CD4-positive, alpha-beta T cell treated with Interleukin-10 for 1 hour (primary cell): Measurements from ENCODE around the gene CXCL3.
"Not testable (repeated sequence)": the region's sequence is repeated elsewhere in the genome, so short reads cannot be mapped to it uniquely, and the experiment has no call there.

Experiments
- DNase-seq: peaks from one replicate; pipeline ENCODE4 v3.0.0-alpha.2; 2020

CXCL3 gene

GRCh38 chr4:74038425-74039314 lies at the start of gene CXCL3:
Gene CXCL3 (minus strand): TSS chr4:74038689. CDS start chr4:74038611, 78 bp downstream.
- DNase-seq: no peak

DNA sequence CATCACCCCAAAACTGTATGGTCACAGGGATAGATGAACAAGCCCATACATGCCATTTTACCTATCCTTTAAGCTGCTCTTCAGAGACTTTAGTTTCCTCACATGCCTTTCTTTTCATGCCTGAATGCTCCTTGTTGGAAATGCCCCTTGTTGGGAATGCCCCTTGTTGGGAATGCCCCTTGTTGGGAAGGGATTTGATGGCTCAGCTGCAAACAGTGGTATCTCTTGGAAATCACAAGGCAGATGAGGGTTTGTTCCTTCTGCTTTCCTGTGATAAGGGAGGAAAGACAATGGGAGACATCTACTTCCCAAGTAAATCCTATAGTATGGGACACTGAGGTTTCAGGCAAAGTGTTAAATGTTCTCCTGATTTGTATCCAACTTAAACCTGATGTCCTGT lies 49.0 kb upstream of the CXCL3 start:
- no peak for DNase-seq

DNA sequence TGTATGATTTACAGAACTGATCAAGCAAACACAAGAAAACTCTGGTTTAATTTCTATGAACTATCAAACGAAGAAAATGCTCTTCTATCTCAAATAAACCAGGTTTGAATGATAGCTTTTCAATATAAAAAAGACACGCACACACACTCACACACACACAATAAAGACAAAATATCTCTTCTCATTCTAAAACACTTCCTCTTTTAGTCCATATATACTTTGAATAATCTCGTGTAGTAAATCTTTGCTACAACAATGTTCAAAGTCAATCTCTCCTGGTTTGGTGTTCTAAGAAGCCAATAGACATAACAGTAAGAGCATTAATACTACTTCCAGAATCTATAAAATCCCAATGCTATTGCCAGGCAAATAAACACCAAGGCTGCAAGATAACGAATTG lies 47.2 kb upstream of the CXCL3 start:
- no peak for DNase-seq

GRCh38 chr4:74084984-74085383 lies 46.5 kb upstream of the CXCL3 start:
- no peak for DNase-seq

DNA sequence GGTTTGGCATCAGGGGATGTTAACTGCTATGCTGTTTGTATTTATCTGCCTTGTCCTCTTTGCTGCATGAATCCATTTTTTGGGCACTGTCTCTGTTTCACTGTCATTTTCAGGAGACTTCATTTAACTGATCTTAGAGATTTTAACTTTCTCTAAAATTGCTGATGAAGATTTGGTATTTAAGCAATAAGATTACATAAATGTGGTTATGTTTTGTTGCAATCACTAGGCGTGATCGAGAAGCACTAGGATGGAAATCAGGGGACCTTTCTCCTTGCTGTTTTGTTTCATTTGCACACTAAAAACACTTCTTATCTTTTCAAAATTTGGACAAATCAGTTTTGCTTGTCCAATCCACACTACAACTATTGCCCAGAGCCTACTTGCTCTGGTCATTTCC lies 45.1 kb upstream of the CXCL3 start:
- DNase-seq: no peak

DNA sequence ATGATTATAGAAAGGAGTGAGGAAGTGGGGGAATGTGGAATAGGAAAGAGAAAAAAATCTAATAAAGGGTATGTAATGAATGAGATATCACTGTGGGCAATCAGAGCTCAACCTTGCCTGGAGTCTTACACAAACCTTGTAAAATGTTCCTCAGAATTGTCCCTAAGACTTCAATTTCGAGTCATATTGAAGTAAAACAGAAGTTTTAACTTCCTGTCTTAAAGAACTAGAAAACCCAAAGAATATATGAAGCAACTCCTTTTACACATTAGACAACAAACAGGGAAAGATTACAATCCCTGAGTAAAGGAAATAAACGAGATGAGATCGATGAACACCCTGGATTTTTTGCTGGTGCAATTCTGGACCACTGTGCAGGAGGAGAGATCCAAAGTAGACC lies 42.5 kb upstream of the CXCL3 start:
- DNase-seq: no peak

- DNase-seq: not testable (repeated sequence)
Measured at GRCh38 chr4:74080351-74080750, 41.9 kb upstream of the CXCL3 start.

DNA sequence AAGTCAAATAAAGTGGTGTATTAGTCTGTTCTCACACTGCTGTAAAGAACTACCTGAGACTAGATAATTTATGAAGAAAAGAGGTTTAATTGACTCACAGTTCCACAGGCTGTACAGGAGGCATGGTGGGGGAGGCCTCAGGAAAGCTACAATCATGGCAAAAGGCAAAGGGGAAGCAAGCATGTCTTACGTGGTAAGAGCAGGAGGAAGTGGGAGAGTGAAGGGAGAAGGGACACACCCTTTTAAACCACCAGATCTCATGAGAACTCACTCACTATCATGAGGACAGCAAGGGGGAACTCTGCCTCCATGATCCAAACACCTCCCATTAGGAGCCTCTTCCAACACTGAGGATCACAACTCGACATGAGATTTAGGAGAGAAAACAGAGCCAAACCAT lies 40.5 kb upstream of the CXCL3 start:
- DNase-seq: not testable (repeated sequence)

DNA sequence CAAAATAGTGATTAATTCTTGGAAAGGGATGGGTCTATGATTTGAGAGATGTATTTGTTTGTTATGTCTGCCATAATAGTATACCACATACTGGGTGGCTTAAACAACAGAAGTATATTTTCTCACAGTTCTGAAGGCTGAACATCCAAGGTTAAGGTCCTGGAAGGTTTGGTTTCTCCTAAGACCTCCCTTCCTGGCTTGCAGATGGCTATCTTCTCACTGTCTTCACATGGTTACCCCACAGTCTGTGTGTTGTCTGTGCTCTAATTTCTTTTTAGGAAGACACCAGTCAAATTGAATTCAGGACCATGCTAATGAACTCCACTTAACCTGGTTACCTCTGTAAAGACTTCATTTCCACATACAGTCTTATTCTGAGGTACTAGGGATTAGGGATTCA lies 34.9 kb upstream of the CXCL3 start:
- DNase-seq: no peak

DNA sequence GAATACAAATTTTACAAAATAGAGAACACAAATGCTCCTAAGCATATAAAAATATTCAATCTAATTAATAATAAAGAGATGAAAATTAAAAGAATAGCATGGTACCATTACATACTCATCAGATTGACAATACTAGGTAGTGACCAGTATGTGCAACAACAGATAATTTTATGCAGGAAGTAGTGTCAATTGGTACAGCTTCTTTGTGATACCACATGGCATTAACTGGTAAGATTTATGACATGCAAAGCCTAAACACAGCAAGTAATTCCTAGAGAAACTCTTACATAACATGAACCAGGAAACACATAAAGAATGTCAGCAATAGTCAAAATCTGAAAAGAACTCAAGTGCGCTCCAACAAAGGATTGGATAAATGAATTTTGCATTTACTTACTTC lies 34.2 kb upstream of the CXCL3 start:
- DNase-seq: no peak

GRCh38 chr4:74067586-74067985 lies 29.1 kb upstream of the CXCL3 start:
- no peak for DNase-seq

GRCh38 chr4:74066232-74066631 lies 27.7 kb upstream of the CXCL3 start:
- no peak for DNase-seq

DNA sequence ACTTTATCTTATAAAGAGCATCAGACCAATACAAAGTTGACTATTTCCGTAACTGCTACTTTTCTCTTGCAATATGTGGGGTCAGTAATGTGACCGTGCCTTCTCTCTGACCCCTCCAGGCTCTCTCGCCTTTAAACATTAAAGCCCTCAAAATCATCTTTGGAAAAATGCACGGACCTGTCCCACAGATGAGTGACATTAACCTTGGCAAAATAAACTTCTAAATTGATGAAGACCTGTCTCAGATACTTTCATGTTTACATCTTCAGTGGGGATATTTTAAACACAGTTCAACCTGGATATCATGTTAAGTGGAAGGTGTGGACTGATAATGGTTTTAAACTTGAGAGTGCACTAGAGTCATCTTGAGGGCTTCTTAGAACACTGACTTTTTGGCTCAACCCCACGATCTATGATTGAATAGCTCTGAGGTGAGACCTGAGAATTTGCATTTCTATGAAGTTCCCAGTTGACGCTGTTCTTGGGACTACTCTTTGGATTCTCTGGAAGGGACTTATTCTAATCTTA lies 26.7 kb upstream of the CXCL3 start:
- no peak for DNase-seq

GRCh38 chr4:74063859-74064258 lies 25.4 kb upstream of the CXCL3 start:
- no peak for DNase-seq

DNA sequence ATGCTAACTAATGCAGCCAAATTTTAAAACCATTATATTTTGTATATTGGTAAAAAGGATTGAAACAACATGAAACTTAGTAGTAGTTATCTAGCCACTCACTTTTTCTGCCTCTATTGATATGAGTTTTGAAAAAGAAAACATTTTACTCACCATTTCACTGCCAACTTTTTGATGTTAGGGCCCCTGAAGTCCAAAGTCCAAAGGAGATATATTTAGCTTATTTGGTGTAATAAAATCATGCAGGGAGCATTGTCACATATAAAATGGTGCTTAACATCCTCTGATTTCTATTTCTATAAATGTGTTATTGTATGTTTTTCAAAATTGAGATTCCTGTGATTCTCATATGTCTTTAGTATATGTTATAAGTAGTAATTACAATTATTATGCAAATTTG lies 24.5 kb upstream of the CXCL3 start:
- DNase-seq: no peak

GRCh38 chr4:74061430-74061829 lies 22.9 kb upstream of the CXCL3 start:
- no peak for DNase-seq

GRCh38 chr4:74059161-74059829 lies 20.8 kb upstream of the CXCL3 start:
- DNase-seq: no peak

GRCh38 chr4:74058048-74058651 lies 19.7 kb upstream of the CXCL3 start:
- DNase-seq: no peak

DNA sequence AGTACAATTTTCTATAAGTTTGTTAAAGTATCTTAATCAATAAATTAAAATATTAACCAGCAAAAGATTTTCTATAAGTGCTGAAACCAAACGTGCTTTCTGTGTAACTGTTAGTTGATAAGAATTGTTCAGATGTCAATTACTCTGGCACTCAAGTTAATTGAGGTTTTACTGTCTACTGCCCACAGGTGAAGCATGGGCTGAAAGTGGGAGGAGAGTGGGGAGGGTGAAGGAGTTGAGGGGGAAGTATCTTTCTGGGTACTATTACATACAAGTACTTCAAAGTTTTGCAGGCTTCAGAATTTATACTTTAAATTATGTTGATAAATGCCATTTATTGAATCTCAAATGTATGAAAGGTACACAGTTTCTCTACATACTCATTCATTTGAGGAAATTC lies 19.1 kb upstream of the CXCL3 start:
- no peak for DNase-seq

DNA sequence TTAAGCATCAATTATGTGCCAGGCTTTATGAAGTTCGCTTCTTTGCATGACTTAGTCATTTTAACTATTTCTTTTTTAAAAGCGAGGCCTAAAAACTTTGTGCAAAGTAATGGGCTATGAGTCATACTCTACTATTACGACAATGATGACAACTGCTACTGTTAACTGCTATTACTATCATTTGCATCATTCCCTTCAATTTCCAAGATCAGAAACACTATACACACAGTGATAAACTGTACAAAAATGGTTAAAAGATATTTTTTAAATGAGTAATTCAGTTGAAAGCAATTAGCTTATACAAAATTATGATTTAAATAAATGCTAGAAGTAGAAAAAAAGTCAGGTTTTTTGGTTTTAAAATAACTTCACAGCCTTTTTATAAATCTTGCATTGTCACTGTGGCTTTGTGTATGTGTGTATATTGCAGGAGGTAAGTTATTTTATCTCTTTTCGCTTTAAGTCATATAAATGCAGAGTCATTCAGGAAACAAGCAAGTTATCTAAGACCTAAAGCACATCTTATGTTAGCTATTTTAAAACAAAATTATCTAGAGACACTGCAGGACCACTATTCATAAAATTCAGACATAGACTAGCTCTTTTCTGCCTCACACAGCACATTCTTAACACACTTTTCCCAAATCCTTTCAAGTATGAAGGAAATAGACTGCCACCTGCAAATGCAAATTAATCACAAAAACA lies 18.5 kb upstream of the CXCL3 start:
- no peak for DNase-seq

- DNase-seq: no peak
Measured at GRCh38 chr4:74056114-74056857, 17.8 kb upstream of the CXCL3 start.

DNA sequence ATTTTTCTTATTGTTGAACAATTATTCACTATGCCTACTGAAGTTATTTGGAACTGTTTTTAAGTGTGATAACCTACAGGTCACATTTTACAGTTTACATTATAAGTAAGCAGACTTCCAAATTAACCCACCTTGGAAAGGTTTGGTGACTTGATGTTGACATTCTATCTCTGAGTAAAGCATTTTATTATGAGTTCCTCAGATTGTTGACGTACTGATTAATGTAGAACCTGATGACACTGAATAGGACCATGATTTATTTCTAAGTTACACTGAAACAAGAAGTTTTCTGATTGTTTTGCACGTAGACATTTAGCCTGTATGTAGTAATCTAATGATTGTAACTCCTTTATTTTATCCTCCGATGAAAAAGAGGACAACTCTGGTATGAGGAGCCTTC lies 17.0 kb upstream of the CXCL3 start:
- no peak for DNase-seq
